CD4-positive, alpha-beta T cell treated with Interleukin-10 for 1 hour (primary cell): ENCODE data around the gene CHCHD6.

ENCODE experiments used
- DNase-seq: peaks from one replicate; pipeline ENCODE4 v3.0.0-alpha.2; 2020

CHCHD6 gene

DNA sequence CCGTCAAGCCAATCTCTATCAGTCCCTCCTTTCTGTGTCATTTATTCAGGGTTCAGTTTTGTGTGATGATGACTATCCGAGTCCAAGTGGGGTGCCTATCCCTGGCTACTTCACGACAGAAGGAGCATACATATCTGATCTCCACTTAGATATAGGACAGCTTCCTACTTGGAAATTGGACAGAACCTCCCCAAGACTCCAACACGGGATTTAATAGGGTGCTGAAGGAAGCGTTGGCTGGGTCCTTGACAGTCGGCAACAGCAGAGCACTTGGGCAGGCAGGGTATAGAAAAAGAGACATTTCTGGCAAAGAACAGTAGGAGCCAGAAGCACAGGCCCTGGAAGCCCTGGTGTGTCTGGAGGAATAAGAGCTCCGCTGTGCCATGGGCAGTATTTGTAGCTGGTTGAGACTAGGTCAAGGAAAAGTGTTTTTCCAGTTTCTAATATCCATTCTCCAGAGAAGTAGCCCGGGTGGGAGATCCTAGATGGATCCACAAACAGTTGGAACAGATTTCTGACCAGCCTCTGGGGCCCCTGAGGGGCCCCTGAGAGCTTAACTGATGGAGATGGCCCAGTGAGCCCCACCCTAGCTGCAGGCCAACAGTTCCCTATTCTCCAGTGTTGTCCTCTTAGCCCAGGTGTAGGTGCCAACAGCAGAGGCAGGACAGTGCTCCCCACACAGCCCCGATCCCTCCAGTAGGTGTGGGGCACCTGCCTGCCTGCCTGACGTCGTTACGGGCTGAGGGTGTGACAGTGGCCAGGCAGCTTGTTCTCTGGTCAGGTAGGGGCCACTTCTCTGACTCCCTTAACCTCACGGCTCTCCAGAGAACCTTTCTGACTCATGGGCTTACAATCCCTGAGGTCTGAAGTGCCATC, 130.8 kb downstream of the CHCHD6 start:
- DNase-seq, result no peak

DNA sequence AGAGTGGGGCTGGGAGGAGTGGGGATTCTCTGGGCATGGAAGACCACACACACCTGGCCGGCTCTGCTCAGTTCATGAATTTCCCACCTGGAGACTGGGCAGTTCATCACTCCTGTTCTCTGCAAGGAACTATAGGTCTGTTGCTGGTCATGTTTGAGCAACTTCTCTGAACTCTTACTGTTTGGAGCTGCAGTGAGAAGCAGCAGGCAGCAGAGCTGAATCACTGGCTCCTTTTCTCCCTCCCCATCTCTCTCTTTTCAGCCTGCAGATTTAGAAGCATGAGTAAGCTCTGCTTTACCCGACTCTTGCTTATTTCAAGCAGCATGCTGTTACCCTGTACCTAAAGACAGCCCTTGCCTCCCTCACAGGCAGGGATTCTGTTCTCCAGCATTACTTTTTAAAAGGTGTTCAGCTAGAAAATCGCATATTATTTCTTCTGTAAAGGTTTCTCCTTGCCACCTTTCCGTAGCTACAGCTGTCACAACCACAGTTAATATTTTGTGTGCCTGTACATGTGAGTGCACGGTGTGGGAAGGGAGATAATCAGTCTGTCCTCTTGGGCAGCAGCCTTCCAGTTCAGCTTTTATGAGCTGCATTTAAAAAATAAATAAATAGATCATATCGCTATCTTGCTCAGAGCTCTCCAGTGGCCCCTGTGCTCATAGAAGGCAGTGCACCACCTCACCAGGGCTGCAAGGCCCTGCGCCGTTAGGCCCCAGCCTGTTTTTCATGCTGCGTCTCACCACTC, 131.6 kb downstream of the CHCHD6 start:
- DNase-seq, result no peak

DNA sequence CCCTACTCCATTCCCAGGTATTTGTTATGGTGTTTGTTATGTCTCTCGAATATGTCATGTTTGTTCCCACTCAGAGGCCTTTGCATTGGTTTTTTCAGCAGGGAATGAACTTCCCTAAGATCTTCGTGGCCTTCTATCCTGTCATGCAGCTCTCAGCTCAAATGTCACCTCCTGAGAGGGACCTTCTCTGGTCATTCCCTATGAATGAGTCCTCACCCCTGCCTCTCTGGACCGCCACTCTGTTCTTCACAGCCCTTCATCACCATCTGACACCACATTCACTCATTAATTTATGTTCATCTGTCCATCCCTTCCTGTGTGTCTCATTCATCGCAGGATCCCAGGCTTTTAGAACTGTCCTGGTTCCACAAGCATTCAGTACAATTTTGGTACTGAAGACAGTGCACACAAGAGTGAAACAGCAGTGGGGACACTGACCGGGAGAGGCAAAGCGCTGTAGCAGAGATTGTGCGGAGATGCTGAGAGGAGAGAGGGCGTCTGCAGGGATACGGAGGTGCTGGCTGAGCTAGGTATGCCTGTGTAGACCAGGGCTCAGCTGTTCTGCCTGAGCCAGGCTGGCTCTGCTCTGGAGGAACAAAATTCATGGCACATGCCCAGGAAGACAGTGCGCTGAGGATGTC, 132.3 kb downstream of the CHCHD6 start:
- DNase-seq, result no peak

DNA sequence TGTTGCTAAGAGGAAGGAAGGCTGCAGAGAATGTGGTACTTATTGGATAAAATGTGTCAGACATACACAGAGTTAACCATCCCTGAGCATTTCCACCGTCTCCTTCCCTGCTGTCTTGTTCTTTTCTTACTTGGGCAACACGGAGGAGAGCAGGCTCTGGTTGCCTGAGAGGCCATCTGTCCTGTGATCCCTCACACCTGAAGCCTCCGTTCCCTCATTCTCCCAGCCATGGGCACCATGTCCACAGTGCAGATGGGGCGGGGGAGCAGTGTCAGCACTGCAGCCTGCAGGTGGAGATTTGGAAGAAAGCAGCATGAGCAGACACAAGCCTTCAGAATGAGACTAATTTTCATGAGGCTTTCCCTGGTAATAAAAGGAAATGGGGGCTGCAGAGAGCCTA, 133.7 kb downstream of the CHCHD6 start:
- no peak for DNase-seq

DNA sequence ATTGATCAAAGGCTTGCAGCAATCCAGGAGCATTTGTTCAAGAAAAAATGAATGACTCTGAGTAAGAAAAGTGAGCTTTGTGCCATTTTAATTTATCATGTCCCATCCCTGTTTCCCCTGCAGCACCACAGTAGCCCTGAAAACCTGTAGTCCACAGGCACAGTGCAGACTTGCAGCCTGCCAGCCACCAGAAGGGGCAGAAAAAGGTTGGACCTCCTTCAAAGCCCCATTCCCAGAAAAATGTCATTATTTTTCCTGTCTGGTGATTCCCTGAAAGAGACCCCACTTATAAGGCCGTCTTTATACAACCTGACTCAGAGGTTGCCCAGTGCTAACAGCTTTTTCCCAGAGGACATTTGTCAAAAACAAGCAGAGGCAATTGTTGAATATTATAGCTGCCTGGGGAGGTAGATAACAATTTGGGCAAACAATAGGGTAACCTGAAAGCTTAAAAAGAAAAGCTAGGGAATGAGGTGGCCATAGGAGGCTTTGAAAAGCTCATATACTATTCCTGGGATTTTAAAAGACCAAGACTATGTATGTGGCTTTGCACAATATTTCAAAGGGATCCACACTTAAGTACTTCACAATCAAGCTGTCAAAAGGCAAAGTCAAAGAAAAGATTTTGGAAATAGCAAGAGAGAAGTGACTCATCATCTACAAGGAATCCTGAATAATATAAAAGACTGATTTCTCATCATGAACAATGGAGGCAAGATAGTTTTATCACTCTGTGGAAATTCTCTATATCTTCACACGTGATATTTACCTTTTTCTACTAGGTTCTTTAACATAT, 142.1 kb downstream of the CHCHD6 start:
- no peak for DNase-seq

DNA sequence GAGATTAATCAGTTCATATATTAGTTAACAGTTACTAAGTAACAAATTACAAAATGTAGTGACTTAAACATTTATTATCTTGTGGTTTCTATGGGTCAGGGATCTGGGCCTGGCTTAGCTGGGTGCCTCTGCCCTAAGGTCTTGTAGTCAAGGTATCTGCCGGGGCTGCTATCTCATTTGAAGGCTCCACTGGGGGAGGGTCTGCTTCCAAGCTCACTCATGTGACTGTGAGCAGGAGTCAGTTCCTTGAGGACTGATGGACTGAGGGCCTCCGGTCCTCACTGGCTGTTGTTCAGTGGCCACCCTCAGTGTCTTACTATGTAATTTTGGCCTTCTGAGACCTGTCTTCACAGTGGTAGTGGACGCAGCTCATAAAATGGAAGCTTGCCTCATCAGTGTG, 143.0 kb downstream of the CHCHD6 start:
- no peak for DNase-seq

DNA sequence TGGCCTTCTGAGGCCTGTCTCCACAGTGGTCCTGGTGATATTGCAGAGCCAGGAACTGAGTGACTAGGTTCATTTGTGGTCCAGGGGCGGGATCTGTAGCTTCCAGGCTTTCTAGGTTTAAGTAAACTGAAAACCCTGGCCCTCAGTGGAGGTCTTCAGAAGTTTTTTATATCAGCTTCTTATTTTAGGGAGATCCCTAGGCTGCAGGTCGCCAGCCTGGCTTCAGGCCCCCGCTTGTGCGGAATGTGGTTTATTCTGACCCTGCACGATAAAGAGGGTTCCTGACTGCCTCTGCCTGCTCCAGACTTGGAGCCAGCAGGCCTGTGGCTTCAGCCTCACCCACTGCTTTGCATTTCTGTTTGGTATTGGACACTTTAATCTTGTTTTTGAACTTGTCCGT, 145.0 kb downstream of the CHCHD6 start:
- DNase-seq, result no peak

DNA sequence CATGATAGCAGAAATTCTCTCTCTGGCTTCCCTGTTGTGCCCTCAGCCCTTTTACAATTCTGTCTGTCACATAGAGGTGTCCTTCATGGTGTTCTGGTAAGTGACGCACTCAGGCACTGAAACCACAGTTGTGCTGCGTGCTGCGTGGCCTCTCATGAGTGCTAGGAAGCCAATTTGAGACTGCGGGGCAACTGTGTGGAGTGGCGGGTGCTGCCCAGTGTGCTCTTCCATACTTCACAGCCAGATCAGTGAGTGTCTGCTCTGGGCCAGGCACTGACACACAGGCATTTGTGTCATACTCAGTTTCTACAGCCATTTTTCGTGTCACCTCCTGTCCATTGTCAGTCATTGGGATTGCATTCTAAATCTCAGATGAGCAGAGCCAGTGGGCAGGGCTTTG, 145.7 kb downstream of the CHCHD6 start:
- no peak for DNase-seq

DNA sequence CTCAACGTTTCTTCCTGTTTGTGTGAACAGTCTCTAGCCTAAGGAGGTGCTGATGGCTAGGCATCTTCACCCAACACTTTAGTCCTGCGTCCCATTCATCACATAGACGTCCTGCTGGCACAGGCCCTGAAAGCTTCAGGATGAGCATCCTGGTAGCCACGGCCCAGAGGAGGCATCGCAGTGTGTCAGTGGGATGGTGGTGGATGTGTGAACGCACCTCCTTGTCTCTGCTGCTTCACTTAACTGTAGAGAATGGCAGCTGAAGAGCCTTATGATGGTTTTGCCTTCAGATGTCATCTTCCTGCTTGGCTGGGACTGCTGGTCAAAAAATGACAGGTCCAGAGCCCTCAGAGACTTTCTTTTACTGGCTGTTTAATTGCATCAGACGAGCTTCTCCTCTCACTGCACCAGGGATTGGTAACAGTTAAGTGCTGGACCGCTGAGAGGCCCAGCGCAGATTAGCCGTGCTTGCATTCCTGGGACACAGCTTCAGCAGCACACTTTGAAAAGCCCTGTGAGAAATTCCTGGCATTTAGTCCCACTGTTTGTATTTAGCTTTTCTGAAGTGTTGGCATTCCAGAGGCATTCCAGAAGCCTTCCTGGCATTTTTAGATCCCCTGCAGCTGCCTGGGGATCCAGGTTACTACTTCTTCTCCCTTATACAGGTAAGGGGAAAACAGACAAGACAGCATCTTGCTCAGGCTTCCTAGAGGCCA, 146.5 kb downstream of the CHCHD6 start:
- no peak for DNase-seq

DNA sequence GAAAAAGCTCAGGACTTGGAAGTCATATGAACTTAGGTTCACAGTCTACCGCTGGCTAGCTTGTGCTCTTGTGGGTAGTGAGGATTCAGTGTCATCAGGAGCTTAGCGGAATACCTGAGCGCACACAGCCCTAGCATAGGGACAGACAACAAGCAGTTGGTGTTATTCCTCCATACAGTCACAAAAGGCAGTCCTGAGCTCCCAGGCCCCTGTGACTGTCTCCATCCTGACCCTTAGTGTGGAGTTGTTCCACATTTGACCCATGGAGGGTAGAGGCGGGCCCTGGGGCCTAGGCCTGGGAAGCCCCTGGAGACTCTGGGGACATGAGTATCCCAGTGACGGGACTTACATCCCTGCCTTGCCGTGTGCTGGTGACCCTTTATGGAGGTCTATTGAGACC, 147.3 kb downstream of the CHCHD6 start:
- DNase-seq, result no peak

DNA sequence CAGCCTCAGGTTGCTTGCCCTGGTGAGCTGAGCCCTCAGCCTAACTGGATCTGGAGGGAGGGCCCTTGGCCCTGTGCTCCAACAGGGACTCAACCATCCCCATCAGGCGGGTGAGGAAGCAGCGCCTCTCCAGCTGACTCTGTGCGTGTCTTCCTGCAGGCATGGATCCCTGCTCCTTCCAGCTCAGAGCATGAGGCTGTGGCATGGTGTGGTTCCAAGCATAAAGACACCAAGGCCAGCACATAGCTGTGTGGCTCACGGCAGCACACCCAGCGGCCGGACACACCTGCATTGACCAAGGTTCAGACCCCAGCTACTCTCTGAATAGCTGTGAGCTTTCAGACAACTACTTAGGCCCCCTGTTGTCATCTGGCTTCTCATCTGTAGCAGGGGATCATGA, 147.9 kb downstream of the CHCHD6 start:
- no peak for DNase-seq

DNA sequence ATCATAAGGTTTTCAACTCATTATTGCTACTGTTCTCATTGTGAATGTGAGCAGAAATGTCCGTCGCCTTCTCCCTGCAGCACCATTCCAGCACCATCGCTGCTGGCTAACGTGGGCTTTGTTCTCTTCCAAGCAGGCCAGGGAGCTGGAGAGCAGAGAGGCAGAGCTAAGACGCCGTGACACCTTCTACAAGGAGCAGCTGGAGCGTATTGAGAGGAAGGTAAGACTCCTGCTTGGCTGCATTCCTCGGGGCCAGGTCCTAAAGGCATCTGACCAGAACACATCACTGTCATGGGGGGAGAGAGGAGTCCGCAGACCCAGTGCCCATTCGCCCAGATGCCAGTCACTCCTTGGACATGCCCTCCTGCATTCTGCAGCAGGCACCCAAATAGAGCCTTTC, 148.5 kb downstream of the CHCHD6 start:
- no peak for DNase-seq

DNA sequence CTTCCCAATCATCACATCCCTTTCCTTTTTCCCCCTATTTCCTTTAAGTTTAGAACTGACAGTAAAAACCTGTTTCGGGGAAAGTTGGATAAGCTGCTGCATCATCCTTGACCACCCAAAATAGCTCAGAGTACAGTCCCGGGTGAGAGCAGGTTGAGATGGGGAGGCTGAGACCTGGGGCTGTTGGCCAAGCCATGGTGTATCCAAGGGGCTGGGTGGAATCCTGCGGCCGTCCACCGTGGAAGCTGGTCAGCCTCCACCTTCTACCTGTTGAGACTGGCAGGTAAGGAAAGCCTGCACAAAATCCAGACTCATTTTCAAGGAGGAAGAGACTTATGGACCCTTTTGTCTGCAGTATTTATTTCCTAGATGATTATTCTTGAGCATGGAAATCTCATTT, 150.6 kb downstream of the CHCHD6 start:
- DNase-seq, result no peak

DNA sequence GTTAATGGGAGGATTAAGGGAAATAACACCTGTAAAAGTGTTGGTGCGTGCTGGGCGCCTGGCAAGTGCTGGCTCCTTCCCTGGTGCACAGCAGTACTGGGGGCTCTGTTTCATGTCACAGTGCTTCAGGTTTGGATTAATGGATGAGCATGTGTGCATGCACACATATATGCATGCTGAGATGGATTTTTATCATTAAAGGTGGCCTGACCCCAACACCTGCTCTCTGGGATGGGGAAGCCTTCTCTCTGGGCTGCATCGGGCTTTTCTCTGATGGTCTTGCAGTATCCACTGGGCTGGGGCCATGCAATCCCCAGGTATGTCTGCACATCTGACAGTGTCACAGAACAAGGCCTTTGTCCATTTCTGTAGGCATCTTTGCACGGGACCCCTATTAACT, 151.3 kb downstream of the CHCHD6 start:
- no peak for DNase-seq

DNA sequence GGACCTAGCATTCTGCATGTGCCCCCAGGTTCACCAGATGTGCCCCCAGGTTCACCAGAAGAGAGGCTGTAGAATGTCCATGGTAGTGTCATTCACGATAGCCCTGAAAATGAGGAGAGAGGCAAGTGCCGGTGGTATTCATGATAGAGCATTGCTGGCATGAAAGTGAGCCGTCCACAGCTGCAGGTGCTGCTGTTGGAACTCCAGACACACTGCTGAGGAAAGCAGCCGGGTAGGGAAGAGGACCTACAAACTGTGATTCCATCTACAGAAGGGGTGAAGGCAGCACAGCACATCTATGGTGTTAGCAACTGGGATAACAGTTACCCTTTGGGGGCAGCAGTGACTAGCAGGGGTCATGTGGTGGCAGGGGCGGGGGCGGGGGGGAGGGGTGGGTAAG, 153.9 kb downstream of the CHCHD6 start:
- DNase-seq, result no peak

DNA sequence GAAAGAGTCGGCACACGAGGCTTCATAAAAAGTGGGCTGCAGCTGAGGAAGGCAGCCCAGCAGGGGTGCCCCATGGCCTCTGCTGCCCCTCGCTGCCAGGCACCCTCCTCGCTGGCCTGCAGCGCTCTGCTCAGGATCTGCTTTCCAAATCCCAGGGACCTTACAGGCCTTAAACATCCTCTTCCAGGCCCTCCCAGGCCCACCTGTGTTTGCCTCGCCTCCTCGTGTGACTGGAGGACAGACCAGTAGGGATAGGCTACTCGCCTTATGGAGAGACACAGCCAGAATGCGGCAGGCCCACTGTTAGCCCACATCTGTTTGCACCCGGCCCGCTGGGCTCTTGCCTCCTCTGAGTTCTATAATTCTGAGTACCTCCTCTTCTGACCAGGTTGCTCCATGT, 154.4 kb downstream of the CHCHD6 start:
- DNase-seq, result no peak

DNA sequence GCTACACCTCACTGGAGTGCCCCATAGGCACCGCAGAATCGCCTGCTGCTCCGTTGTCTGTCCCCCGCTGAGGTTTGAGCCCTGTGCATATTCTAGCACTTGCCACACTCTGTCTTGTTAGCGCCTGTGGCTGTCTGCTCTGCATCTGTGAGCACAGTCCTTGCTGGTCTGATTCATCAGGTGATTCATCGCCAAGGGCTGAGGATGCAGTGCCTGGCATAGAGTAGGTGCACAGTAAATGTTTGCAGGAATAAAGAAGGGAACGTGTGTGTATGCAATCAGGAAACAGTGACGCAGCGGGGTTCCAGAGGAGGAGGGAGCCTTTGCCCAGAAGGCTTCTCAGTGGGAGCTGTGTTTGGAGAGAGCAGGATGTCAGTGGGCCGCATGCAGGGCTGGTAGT, 154.8 kb downstream of the CHCHD6 start:
- no peak for DNase-seq

DNA sequence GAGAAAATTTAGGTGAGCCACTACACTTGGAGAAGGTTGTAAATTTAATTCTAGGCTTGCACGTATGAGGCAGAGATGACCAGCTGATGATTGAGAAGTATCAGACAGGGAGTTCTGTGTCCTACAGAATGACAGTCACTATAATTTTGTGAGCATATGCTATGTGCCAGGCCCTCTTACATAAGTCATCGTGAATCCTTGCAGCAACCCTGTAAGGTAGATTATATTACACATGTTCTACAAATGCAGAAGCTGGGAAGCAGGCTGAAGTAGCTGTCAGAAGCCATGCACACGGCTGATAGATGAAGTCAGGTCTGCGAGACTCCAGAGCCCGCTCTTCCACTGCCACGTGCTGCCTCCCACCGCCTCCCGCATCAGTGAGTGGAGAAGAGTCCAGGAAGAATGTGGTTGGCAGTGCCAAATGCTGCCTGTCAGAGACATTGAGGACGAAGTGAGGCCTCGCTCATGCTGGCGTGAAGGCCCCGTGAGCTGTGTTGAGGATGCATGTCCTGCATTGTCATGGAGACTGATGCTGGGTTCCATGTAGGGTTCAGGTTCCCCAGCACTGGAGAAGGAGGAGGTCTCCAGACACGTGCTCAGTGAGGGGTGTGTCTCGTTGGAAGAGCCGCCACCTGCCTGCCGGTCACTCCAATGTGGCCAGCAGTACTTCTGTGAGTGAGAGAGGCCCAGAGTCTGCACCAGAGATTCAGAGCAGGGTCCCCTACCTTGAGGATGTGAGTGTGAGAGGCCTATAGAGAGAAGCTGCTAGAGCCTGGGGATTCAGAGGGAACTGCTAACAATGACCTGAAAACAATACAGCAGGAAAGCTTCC, 155.6 kb downstream of the CHCHD6 start:
- DNase-seq, result no peak

DNA sequence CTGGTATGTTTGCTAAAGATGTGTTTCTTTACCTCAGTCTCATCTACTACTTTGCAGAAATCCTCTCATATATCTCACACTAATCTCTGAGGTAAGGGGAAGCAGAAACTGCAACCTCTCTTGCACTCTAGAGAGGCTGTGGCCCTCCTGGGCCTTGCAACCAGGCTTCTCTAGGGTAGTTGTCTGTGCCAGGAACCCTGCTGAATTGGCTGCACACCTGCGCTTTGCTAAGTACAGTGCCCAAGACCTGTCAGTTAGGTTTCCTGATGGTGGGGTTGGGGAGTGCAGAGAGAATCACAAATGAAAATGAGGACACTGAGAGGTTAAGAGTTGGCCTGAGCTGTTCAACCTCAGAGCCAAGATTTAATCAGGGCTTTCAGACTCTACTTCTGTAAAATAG, 161.7 kb downstream of the CHCHD6 start:
- DNase-seq, result no peak

DNA sequence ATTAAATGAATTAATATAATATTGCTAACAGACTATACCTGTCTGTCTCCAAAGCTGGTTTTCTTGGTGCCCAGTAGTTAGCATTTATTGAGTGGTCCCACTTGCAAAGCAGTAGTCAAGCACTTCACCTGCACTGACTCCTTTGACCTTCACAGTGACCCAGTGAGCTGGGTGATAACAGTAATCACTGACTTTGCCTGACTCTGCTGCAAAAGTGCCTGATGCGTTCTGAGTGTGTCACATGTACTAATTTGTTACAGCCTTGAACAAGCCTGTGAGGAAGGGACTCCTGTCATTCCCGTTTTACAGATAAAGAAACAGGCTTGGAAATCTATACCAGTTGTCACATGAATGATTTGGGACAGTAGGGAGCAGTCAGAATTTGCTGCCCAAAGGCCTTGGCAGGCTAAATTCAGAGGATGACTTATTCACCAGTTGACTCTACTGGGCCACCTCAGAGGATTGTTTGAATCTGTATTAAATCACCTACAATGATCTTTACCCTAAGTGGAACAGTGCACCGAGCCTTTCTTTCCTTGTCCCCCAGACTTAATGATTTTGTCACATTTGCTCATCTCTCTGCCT, 162.2 kb downstream of the CHCHD6 start:
- DNase-seq, result no peak
